ENCODE measurements around the gene CBARP.

CBARP gene

GRCh38 chr19:1237754-1238368 lies at the start of gene CBARP:
CBARP (minus strand) TSS chr19:1238005; CDS start chr19:1236100, 1,905 bp downstream.
- peak within 1 kb of the TSS; percentile 99 for H3K27ac ChIP-seq

GRCh38 chr19:1286487-1287353 lies 48.9 kb upstream of the CBARP start:
- H3K27ac ChIP-seq: peak overlapping the region; percentile 74
- TF ChIP-seq ZFX (IDR thresholded peaks at IDR 0.05; ENCODE audit: borderline replicate concordance): no peak
- no peak for TF ChIP-seq CTCF (IDR thresholded peaks at IDR 0.05)

More at GRCh38 chr19:1237754-1238368, at the start of gene CBARP:
- TF ChIP-seq ZFX (IDR thresholded peaks at IDR 0.05; ENCODE audit: borderline replicate concordance) (no peak), CTCF (IDR thresholded peaks at IDR 0.05) (no peak)

- H3K27ac ChIP-seq: peak within 1 kb of the TSS; percentile 74
- TF ChIP-seq ZFX (IDR thresholded peaks at IDR 0.05; ENCODE audit: borderline replicate concordance) (no peak), CTCF (IDR thresholded peaks at IDR 0.05) (peak; percentile 50)
Observed at GRCh38 chr19:1285737-1286360, 48.0 kb upstream of the CBARP start, which contains the start of gene EFNA2. EFNA2 (plus strand) TSS chr19:1285873; CDS start chr19:1286169, 296 bp downstream.

GRCh38 chr19:1284979-1285736 lies 47.4 kb upstream of the CBARP start:
- H3K27ac ChIP-seq: peak overlapping the region; percentile 74
- no peak for TF ChIP-seq CTCF (IDR thresholded peaks at IDR 0.05)

- TF ChIP-seq ZFX (IDR thresholded peaks at IDR 0.05; ENCODE audit: borderline replicate concordance): no peak
- TF ChIP-seq CTCF (IDR thresholded peaks at IDR 0.05): no peak
- H3K27ac ChIP-seq: peak overlapping the region; percentile 74
Observed at GRCh38 chr19:1284293-1284978, 46.6 kb upstream of the CBARP start.

GRCh38 chr19:1283917-1284292 lies 46.1 kb upstream of the CBARP start:
- TF ChIP-seq CTCF (IDR thresholded peaks at IDR 0.05): no peak
- TF ChIP-seq ZFX (IDR thresholded peaks at IDR 0.05; ENCODE audit: borderline replicate concordance): no peak
- peak overlapping the region; percentile 74 for H3K27ac ChIP-seq
